ENCODE measurements around the gene CELSR1.
A peak's percentile ranks its signal among the peaks of the same experiment; 100 is the strongest.

Gene CELSR1

GRCh38 chr22:46443850-46444389, 93.5 kb downstream of the CELSR1 start:
- no peak for DNase-seq (ENCODE audit: low read depth)

- no peak for DNase-seq (ENCODE audit: low read depth)
Observed at GRCh38 chr22:46442217-46442853, 95.1 kb downstream of the CELSR1 start.

GRCh38 chr22:46439576-46440465, 97.6 kb downstream of the CELSR1 start:
- DNase-seq (ENCODE audit: low read depth) = no peak

GRCh38 chr22:46439111-46439510, 98.3 kb downstream of the CELSR1 start:
- no peak for DNase-seq (ENCODE audit: low read depth)

- no peak for DNase-seq (ENCODE audit: low read depth)
Observed at GRCh38 chr22:46437671-46438440, 99.6 kb downstream of the CELSR1 start.

- peak; percentile 43 for DNase-seq (ENCODE audit: low read depth)
Observed at GRCh38 chr22:46436595-46437175, 100.7 kb downstream of the CELSR1 start.

- DNase-seq (ENCODE audit: low read depth) = no peak
Observed at GRCh38 chr22:46433318-46433717, 104.1 kb downstream of the CELSR1 start.

GRCh38 chr22:46432164-46433068, 105.0 kb downstream of the CELSR1 start:
- no peak for DNase-seq (ENCODE audit: low read depth)

GRCh38 chr22:46430961-46431838, 106.2 kb downstream of the CELSR1 start:
- DNase-seq (ENCODE audit: low read depth) = no peak

- DNase-seq (ENCODE audit: low read depth) = no peak
Observed at GRCh38 chr22:46429325-46429853, 108.0 kb downstream of the CELSR1 start.

GRCh38 chr22:46428602-46429324, 108.7 kb downstream of the CELSR1 start:
- no peak for DNase-seq (ENCODE audit: low read depth)

GRCh38 chr22:46428171-46428570, 109.2 kb downstream of the CELSR1 start:
- no peak for DNase-seq (ENCODE audit: low read depth)

GRCh38 chr22:46425016-46425415, 112.4 kb downstream of the CELSR1 start:
- DNase-seq (ENCODE audit: low read depth) = peak; percentile 90

GRCh38 chr22:46424496-46424895, 112.9 kb downstream of the CELSR1 start:
- no peak for DNase-seq (ENCODE audit: low read depth)

GRCh38 chr22:46422896-46423295, 114.5 kb downstream of the CELSR1 start:
- no peak for DNase-seq (ENCODE audit: low read depth)

GRCh38 chr22:46421267-46421666, 116.2 kb downstream of the CELSR1 start:
- no peak for DNase-seq (ENCODE audit: low read depth)

GRCh38 chr22:46419754-46420571, 117.5 kb downstream of the CELSR1 start:
- DNase-seq (ENCODE audit: low read depth) = no peak

- no peak for DNase-seq (ENCODE audit: low read depth)
Observed at GRCh38 chr22:46418827-46419226, 118.6 kb downstream of the CELSR1 start.

Data from EH (cell line).